Muscle of leg (tissue), 11 donors: ENCODE results near the gene CALHM4. TPM values are rescaled to one million over a fixed set of nuclear protein-coding genes. Genes with fewer than 3 reads are reported as not detected.

ENCODE experiments used
- DNase-seq: peaks from one replicate; pipeline ENCODE4 v3.0.0; 2013
- H3K27ac ChIP-seq: one replicate; pipeline ENCODE4 v1.5.1; 2013; ENCODE audit warnings: mild to moderate bottlenecking, low read length, control low read depth
- H3K27me3 ChIP-seq: one replicate; pipeline ENCODE4 v1.6.1; 2013; ENCODE audit warnings: low read length; ENCODE audit not compliant: control insufficient read depth, insufficient read depth
- H3K36me3 ChIP-seq: one replicate; pipeline ENCODE4 v1.6.1; 2013; ENCODE audit warnings: low read length; ENCODE audit not compliant: control insufficient read depth, insufficient read depth
- H3K4me1 ChIP-seq: one replicate; pipeline ENCODE4 v1.6.1; 2013; ENCODE audit warnings: low read length; ENCODE audit not compliant: control insufficient read depth, insufficient read depth
- H3K4me3 ChIP-seq: one replicate; pipeline ENCODE4 v1.5.1; 2013; ENCODE audit warnings: low read length, control low read depth
- H3K9me3 ChIP-seq: replicated peaks from 2 replicates; pipeline ENCODE4 v1.6.1; 2013; ENCODE audit warnings: low read depth, low read length; ENCODE audit not compliant: control insufficient read depth
- WGBS: methylation state at CpG from one replicate; pipeline ENCODE4 v1.1.5; 2013; ENCODE audit warnings: missing lambda C conversion rate; ENCODE audit not compliant: insufficient coverage; 5-methylcytosine and 5-hydroxymethylcytosine counted together
- polyA plus RNA-seq, 8 donors: library from polyadenylated mRNA; unstranded; fragments of 120-200 nt; gene quantifications; one replicate each; pipeline versions ENCODE4 v1.2.1 to v1.2.3, GENCODE V29; 2013; ENCODE audit warnings: inconsistent platforms in 1 of 8, low replicate concordance in 1 of 8; ENCODE audit not compliant: insufficient read length in 8 of 8, insufficient read depth in 1 of 8
- total RNA-seq: library from RNA; stranded (reverse); fragments of 120-200 nt; gene quantifications from one replicate; pipeline ENCODE4 v1.2.4, GENCODE V29; 2013

Gene CALHM4
- total and polyA plus RNA-seq, 9 donors: 0.15 to 0.23 TPM; not detected in 7

DNA sequence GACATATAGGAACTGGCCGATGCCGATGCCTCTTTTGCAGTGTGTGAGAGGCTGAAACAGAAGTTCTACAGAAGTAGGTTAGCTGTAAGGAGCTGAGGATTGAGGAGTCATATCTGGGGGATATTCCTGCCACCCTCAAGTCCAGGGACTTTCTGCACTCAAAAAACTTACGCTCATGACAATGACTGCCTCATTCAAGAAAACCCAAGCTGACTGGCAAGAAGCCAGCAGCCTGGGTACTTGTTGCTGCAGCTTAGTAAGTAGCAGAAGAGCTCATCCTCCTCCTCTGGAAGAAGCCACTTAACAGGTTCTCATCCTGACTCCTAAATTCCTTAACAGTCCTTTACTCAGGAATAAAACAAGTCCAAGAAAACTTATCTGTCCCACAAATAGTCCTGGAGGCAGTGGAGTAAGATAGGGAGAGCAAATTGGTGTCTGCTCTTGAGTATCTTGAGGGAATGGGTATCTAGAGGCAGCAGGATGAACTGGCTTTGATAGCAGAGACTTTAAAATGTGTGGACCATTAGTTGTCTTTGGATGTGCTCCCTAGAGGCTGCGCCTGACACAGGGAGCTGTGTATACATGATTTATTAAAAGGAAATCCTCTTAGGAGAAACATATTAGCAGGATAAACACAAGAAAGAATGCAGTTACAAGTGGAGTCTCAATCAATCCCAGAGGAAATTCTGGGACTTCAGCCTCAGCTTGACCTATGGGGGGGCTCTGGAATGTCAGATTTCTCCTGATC, 34.8 kb upstream of the CALHM4 start:
- 100% methylated on average over 2 of the region's 4 CpGs for WGBS
- no peaks in the 10 kb centered on the region for H3K27me3 ChIP-seq
- DNase-seq: no peak
- H3K4me3 ChIP-seq: no peak overlapping the region
- H3K36me3 ChIP-seq: peaks cover 2% of the 10 kb centered on the region
- H3K9me3 ChIP-seq: no peaks in the 10 kb centered on the region
- H3K27ac ChIP-seq: no peak overlapping the region
- H3K4me1 ChIP-seq: no peaks in the 10 kb centered on the region

DNA sequence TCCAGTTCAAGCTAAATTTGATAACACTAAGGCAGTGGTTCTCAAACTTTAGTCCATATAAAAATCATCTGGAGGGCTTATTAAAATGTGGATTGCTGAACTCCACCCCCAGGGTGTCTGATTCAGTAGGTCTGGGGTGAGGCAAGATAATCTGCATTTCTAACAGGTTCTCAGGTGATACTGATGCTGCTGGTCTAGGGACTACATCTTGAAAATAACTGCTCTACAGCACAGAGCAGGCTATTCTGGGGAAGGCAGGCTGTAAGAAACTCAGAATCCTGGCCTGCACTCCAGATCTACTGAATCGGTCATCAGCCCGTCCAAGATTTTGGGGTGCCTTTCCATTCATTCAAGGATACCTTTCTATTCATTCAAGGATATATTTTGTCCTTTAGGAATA, 30.7 kb upstream of the CALHM4 start:
- no peak overlapping the region for H3K27ac ChIP-seq
- no peaks in the 10 kb centered on the region for H3K36me3 ChIP-seq
- no peak overlapping the region for H3K4me3 ChIP-seq
- no peaks in the 10 kb centered on the region for H3K27me3 ChIP-seq
- H3K9me3 ChIP-seq: no peaks in the 10 kb centered on the region
- DNase-seq: no peak
- WGBS: no CpG with 5 or more reads among the region's 2 CpGs
- H3K4me1 ChIP-seq: no peaks in the 10 kb centered on the region

DNA sequence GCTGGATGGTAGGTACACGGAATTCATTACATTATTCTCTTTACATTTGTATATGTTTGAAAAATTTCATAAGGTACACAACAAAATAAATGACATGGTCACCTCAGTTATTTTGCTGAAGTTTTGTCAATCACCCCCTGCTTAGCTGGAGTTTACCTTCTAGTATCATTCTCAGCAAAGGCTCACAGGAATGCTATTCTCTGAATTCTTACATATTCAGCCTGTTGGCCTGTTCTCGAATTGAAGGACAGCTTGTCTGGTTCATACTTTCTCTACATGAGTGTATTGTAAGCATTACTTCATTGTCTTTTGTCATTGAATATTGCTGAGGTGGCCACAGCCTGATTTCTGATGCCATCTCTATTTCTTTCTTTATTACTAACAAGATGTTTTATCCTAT, 29.3 kb upstream of the CALHM4 start:
- Histone ChIP-seq H3K36me3 (no peaks in the 10 kb centered on the region), H3K27me3 (no peaks in the 10 kb centered on the region), H3K27ac (no peak overlapping the region), H3K4me1 (no peaks in the 10 kb centered on the region), H3K9me3 (no peaks in the 10 kb centered on the region), H3K4me3 (no peak overlapping the region)
- DNase-seq: no peak
- no CpG with 5 or more reads among the region's 2 CpGs for WGBS

DNA sequence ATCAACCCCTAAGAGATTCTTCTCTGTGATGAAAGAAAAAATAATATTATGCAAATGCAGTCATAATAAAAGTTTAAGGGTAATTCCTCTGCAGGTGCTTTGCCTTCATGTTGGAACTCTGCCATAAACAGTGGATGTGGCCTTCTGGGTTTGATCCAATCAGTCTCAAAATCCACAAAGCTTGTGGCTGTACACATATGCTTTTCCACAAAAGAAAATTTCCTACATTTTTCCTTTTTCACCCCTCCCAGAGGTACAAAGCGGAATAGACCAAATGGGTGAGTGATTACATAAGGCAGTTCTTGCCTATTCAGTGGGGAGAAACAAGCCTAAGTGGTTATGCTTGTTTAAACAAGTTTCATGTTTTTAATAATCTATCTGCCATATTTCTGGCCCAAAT, 25.4 kb upstream of the CALHM4 start:
- Histone ChIP-seq H3K9me3 (no peaks in the 10 kb centered on the region), H3K4me1 (no peaks in the 10 kb centered on the region), H3K27me3 (no peaks in the 10 kb centered on the region), H3K36me3 (no peaks in the 10 kb centered on the region), H3K27ac (no peak overlapping the region), H3K4me3 (no peak overlapping the region)
- no peak for DNase-seq
- WGBS: no CpG with 5 or more reads among the region's 1 CpG

DNA sequence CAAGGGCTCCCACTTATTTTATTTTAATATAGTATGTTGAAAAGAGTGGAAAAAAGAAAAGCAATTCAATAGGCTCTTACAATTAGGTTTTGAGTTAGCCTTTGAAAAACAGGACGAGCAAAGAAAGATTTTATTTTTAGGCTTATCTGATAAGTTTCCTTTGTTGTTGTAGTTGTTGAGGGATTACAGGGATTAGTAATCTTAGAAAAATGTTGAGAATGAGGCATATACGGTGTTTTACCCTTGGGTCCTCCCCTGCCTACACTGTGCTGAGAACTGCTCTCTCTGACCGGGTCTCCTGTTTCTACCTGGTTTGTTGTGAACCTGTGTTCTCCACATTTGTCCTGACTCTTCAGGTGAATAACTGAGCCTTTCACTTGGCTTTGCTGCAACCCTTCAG, 24.8 kb upstream of the CALHM4 start:
- Histone ChIP-seq H3K4me1 (no peaks in the 10 kb centered on the region), H3K27me3 (no peaks in the 10 kb centered on the region), H3K9me3 (no peaks in the 10 kb centered on the region), H3K27ac (no peak overlapping the region), H3K4me3 (no peak overlapping the region), H3K36me3 (no peaks in the 10 kb centered on the region)
- DNase-seq: no peak
- 40% methylated on average over 1 of the region's 3 CpGs for WGBS

DNA sequence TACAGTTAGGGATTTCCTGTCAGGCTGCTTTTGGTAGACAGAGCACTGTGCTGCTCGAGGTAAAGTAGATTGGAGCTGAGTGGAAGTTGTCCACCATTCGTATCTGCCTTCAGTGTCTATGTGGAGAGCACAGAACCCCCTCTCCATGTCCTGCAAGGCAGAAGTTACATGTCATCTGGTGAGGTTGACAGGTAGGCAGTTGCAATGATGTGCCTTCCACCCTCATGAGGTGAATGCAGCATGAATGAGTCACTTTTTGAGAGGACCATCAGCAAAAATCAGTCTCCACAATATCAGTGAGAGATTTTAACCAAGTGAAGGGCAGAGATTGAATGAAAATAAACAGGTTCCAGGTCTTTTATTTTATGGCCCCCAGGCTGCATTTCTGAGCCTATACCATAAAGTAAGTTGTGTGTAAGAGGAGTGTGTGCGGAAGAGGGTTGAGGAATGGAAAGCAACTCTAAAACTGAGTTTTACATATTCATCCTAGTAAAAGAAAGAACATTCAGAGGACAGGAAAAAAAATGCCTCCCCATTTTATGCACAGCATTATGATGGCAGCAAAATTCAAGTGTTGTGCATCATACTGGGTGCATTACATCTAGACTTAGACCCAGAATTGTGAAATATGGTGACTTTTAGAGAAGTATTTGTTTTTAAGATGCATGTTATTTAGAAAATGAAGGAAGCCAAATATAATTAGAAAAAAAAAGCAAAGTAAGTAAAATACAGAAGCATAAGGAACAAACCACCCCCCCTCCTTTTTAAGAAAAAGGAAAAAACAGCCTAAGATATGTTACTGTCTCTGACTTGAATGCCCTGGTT, 23.9 kb upstream of the CALHM4 start:
- WGBS: no CpG with 5 or more reads among the region's 3 CpGs
- Histone ChIP-seq H3K36me3 (no peaks in the 10 kb centered on the region), H3K27ac (no peak overlapping the region), H3K9me3 (no peaks in the 10 kb centered on the region), H3K4me3 (no peak overlapping the region), H3K4me1 (no peaks in the 10 kb centered on the region), H3K27me3 (no peaks in the 10 kb centered on the region)
- DNase-seq: no peak

DNA sequence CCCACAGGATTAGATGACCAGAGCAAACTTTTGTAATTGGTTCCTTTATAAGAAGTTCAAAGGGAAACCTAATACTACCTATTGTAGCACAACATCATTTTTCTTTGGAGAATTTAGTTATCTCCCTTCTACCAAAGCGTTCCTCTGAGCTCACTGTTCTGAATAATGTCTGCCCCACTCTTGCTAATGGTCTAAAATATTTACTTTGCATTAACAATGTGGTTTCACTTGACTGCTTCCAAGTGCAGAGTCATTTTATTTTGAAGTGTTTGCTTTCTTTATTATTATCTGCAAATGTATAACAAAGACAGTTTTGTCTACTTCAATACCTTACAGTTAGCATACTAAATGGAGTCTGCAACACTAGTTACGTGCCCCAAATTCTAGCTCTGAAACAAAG, 23.1 kb upstream of the CALHM4 start:
- H3K4me3 ChIP-seq: no peak overlapping the region

DNA sequence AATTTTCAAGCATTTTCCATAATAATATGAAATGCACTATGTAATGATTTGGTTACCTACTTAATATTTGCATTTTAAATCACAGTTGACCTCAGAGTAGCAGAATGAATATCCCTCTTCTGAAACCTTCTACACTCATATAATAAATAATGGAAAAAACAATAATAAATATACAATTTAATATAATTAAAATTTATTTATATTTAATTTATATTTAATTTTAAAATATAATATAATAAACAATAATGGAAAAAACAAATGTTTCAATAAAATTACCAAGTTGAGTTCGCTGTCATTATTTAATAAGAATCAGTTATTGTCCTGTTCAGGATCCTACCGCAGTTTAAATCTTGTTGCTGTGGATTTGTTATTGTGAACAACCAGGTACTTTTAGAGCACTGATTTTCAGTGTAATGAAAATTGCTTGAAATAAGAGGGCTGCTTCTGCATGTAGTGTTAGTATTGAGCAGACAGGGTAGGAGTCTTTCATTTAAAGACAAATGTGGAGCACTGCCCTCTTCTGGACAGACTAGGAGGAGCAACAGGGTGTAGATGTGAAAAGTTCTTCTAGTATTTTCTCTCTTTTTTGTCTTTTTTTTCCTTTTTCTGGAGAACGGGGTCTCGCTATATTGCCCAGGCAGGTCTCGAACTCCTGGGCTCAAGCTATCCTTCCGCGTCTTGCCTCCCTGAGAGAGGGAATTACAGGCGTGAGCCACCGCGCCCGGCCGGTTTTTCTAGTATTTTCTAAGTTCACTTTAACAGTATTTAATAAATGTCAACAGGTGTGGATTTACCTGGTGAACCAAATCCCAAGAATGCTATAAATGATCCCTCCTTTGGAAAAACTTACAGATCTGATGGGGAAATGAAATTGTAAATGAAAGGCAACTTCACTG, 21.6 kb upstream of the CALHM4 start:
- WGBS: no CpG with 5 or more reads among the region's 12 CpGs
- Histone ChIP-seq H3K4me1 (no peaks in the 10 kb centered on the region), H3K36me3 (no peaks in the 10 kb centered on the region), H3K9me3 (no peaks in the 10 kb centered on the region), H3K27me3 (no peaks in the 10 kb centered on the region), H3K4me3 (no peak overlapping the region), H3K27ac (no peak overlapping the region)
- DNase-seq: peak; percentile 77

More for the DNA sequence above, 23.1 kb upstream of the CALHM4 start:
- no peaks in the 10 kb centered on the region for H3K4me1 ChIP-seq
- no peaks in the 10 kb centered on the region for H3K36me3 ChIP-seq
- H3K27me3 ChIP-seq: no peaks in the 10 kb centered on the region
- no peak for DNase-seq
- no peak overlapping the region for H3K27ac ChIP-seq
- no CpG with 5 or more reads among the region's 2 CpGs for WGBS
- no peaks in the 10 kb centered on the region for H3K9me3 ChIP-seq

DNA sequence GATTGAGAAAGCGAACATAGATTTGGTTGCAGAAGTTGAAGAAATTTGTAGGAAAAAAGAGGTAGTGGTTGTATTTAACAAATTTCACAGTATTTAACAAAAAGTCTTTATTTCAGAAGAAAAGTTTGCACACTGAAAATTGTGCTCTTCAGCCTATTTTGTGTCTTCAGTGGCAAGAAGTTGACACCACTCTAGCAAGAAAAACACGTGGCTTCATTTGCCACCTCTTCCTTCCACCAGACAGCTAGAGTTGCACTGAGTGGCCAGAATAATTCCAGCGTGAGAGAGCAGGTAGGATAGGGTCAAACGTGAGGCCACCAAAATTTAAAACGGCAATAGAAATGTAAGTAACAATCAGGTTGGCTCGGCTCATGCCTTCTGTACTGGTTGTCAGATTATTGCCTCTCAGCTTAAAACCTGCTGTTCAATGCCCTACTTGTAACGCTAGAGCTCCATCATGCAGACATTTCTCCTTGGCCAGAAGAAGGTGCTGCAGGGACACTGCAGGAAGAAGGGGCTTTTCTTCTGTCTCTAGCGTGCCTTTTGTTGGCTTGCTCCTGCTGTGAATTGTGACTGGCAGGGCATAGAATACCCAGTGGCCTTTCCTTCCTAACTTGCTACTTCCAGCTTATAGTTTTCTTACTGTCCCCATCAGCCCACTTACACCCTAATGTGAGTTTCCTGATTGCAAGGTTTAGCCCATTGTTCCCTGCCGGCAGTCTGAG, 20.2 kb upstream of the CALHM4 start:
- H3K27ac ChIP-seq: no peak overlapping the region

More for the DNA sequence above, 20.2 kb upstream of the CALHM4 start:
- no peak for DNase-seq
- Histone ChIP-seq H3K36me3 (no peaks in the 10 kb centered on the region), H3K4me3 (no peak overlapping the region), H3K9me3 (no peaks in the 10 kb centered on the region), H3K4me1 (no peaks in the 10 kb centered on the region), H3K27me3 (no peaks in the 10 kb centered on the region)
- WGBS: 42% methylated on average over 6 of the region's 9 CpGs
